ENCODE results near the gene MLYCD.

GRCh38 chr16:83931556-83931955, 32.6 kb downstream of the MLYCD start:
- TF ChIP-seq GATA2 (IDR thresholded peaks at IDR 0.05; ENCODE audit: low read depth, low read length) = no peak
- no peak for TF ChIP-seq GATA3 (IDR thresholded peaks at IDR 0.05; ENCODE audit: low read depth, low read length)
